ENCODE data around the gene HTT.

DNA sequence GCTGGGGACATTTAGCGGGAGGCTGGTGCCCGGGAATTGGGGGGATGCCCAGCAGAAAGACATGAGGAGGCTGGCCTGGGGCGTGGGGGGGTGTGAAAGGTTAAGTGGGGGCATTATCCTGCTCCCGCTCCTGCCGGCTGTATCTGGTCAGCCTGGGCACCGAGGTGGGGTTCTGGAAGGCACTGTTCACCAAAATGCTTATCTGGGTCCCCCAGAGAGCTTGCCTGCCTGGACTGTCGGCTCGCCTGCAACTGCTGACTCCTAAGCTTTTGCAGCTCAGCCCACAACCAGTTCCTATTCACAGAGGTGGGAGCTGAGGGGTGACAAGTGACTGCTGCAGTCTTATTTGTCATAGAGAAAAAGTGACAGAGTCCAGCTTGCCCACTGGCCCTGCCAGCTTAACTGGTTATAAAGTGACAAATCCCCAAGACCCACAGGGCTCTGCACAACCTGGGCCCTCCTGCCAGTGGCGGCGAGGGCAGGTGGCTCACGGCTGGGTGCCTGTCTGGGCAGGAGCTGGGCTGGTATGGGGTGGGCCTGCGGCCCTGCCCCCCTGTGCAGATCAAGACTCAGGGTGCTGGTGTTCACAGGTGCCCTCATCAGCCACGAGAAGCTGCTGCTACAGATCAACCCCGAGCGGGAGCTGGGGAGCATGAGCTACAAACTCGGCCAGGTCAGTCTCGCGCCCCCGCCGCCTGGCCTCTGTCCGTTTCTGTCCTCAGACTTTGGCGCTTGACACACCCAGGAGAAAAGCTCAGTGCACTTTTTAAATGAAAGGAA, 150.8 kb downstream of the HTT start:
- TF ChIP-seq, protein P1, sequence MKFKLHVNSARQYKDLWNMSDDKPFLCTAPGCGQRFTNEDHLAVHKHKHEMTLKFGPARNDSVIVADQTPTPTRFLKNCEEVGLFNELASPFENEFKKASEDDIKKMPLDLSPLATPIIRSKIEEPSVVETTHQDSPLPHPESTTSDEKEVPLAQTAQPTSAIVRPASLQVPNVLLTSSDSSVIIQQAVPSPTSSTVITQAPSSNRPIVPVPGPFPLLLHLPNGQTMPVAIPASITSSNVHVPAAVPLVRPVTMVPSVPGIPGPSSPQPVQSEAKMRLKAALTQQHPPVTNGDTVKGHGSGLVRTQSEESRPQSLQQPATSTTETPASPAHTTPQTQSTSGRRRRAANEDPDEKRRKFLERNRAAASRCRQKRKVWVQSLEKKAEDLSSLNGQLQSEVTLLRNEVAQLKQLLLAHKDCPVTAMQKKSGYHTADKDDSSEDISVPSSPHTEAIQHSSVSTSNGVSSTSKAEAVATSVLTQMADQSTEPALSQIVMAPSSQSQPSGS (CRISPR knock-in tag; IDR thresholded peaks at IDR 0.05; ENCODE audit: borderline replicate concordance, low read depth): no peak
- TF ChIP-seq HMGA2 (CRISPR knock-in tag; IDR thresholded peaks at IDR 0.05) (no peak), CREM (CRISPR knock-in tag; IDR thresholded peaks at IDR 0.05) (no peak), JUN (CRISPR knock-in tag; IDR thresholded peaks at IDR 0.05) (no peak)
- TF ChIP-seq, protein P2, sequence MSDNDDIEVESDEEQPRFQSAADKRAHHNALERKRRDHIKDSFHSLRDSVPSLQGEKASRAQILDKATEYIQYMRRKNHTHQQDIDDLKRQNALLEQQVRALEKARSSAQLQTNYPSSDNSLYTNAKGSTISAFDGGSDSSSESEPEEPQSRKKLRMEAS (CRISPR knock-in tag; IDR thresholded peaks at IDR 0.05): no peak
- TF ChIP-seq, protein P3, sequence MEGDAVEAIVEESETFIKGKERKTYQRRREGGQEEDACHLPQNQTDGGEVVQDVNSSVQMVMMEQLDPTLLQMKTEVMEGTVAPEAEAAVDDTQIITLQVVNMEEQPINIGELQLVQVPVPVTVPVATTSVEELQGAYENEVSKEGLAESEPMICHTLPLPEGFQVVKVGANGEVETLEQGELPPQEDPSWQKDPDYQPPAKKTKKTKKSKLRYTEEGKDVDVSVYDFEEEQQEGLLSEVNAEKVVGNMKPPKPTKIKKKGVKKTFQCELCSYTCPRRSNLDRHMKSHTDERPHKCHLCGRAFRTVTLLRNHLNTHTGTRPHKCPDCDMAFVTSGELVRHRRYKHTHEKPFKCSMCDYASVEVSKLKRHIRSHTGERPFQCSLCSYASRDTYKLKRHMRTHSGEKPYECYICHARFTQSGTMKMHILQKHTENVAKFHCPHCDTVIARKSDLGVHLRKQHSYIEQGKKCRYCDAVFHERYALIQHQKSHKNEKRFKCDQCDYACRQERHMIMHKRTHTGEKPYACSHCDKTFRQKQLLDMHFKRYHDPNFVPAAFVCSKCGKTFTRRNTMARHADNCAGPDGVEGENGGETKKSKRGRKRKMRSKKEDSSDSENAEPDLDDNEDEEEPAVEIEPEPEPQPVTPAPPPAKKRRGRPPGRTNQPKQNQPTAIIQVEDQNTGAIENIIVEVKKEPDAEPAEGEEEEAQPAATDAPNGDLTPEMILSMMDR (IDR thresholded peaks at IDR 0.05): no peak

All from WTC11 (cell line).